ENCODE results near the gene NIM1K.
"Not testable (repeated sequence)": the region's sequence is repeated elsewhere in the genome, so short reads cannot be mapped to it uniquely, and the experiment has no call there.

Gene NIM1K

DNA sequence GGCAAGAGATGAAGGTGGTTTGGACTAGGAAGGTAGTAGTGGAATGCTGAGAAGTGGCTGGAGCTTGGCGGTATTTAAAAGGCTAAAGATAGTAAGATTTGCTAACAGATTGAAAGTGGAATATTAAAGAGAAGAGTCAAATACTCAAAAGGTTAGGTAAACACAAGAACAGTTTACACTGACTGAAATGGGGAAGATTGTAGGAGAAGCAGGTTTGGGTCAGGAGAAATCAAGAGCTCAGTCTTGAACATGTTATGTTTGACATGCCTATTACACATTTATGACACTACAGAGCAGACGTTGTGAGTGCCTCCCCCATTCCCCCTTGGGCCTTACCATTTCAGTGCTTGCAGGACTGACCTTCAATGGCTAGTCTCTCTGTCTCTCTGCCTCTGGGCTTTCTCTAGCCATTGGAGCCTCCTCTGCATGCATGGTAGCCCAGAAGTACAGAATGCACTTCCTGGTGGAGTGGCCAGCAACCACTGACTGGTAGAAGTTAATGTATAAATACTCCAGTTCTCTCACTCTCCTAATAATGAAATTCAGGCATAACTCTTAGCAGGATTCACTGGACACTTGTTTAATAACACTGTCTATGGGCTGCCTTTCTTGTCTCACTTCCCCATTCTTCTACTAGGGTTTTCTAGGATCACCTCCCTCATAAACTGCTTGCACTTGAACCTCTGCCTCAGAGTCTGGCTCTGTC, 64.4 kb downstream of the NIM1K start:
- Histone ChIP-seq H3K4me1 (ENCODE audit: control insufficient read depth in 1 of 2, insufficient read depth in 2 of 2, low read length in 2 of 2) (no peaks in the 10 kb centered on the region), H3K9me3 (ENCODE audit: control insufficient read depth in 1 of 2, low read length in 2 of 2) (no peaks in the 10 kb centered on the region), H3K27ac (ENCODE audit: low read length) (no peak overlapping the region), H3K27me3 (ENCODE audit: low read depth, low read length) (no peaks in the 10 kb centered on the region), H3K4me3 (ENCODE audit: low read depth in 1 of 2, low read length in 2 of 2) (no peak overlapping the region), H3K36me3 (ENCODE audit: control insufficient read depth in 1 of 2, insufficient read depth in 2 of 2, low read length in 2 of 2) (no peaks in the 10 kb centered on the region)

DNA sequence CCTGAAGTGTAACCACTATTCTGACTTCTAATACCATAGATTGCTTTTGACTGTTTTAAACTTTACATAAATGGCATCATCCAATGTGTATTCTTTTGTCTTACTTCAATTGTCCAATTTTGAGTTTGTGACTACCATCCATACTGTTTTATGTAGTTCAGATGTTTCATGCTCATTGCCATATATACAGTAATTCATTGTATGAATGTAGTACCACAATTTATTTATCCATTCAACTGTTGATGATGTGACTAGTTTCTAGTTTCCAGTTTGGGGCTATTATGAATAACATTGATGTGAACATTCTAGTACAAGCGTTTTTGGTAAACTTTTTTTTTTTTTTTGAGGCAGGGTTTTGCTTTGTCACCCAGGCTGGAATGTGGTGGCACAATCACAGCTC, 66.1 kb downstream of the NIM1K start:
- Histone ChIP-seq H3K27me3 (ENCODE audit: low read depth, low read length) (no peaks in the 10 kb centered on the region), H3K9me3 (ENCODE audit: control insufficient read depth in 1 of 2, low read length in 2 of 2) (no peaks in the 10 kb centered on the region), H3K27ac (ENCODE audit: low read length) (no peak overlapping the region), H3K4me3 (ENCODE audit: low read depth in 1 of 2, low read length in 2 of 2) (no peak overlapping the region), H3K4me1 (ENCODE audit: control insufficient read depth in 1 of 2, insufficient read depth in 2 of 2, low read length in 2 of 2) (no peaks in the 10 kb centered on the region), H3K36me3 (ENCODE audit: control insufficient read depth in 1 of 2, insufficient read depth in 2 of 2, low read length in 2 of 2) (no peaks in the 10 kb centered on the region)

DNA sequence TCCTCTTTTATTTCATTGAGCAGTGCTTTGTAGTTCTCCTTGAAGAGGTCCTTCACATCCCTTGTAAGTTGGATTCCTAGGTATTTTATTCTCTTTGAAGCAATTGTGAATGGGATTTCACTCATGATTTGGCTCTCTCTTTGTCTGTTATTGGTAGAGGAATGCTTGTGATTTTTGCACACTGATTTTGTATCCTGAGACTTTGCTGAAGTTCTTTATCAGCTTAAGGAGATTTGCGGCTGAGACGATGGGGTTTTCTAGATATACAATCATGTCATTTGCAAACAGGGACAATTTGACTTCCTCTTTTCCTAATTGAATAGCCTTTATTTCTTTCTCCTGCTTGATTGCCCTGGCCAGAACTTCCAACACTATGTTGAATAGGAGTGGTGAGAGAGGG, 70.2 kb downstream of the NIM1K start:
- H3K36me3 ChIP-seq (ENCODE audit: control insufficient read depth in 1 of 2, insufficient read depth in 2 of 2, low read length in 2 of 2); H3K27ac ChIP-seq (ENCODE audit: low read length); H3K27me3 ChIP-seq (ENCODE audit: low read depth, low read length); H3K4me1 ChIP-seq (ENCODE audit: control insufficient read depth in 1 of 2, insufficient read depth in 2 of 2, low read length in 2 of 2); H3K9me3 ChIP-seq (ENCODE audit: control insufficient read depth in 1 of 2, low read length in 2 of 2); H3K4me3 ChIP-seq (ENCODE audit: low read depth in 1 of 2, low read length in 2 of 2): not testable (repeated sequence)

DNA sequence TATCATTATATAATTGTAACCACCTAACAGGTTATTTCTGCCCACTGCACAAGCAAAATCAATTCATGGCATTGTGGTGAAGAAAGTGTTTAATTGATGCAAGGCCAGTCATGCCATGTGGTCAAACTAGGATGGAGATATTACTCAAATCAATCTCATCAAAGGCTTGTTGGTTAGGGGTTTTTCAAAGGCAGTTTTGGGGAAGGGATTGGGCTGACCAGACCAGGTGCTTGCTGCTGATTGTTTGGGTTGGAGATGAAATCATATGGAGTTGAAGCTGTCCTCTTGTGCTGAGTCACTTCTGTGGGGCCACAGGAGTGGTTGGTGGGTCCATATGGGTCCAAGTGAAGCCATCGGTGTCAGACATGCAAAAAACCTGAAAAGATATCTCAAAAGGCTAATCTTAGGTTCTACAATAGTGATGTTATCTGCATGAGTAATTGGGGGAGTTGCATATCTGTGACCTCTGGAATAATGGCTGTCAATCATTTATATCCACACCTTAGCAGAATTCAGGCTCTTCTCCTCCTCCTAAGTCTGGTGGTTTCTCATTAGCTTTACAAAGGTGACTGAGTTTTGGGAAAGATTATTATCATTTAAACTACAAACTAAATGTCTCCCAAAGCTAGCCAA, 76.3 kb downstream of the NIM1K start:
- H3K27ac ChIP-seq (ENCODE audit: low read length) = no peak overlapping the region

DNA sequence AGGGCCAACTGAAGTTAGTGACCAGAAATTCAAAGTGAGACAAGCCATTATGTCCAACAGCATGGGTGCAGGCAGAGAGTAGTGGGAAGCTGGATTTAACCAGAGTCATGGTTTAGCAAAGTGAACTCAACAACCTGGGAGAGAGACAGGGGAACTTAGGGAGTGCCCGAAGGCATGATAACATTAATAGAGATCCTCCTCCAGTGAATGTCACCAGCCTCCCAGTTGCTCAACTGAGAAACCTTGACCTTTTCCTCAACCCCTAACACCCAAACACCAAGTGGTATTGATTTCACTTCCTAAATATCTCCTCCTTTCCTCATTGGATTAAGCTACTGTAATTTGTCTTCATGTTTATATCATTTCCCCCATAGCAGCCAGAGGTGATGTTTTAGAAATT, 78.6 kb downstream of the NIM1K start:
- H3K27ac ChIP-seq (ENCODE audit: low read length) = no peak overlapping the region
- peaks cover 0 to 10% of the 10 kb centered on the region in 2 donors for H3K9me3 ChIP-seq (ENCODE audit: control insufficient read depth in 1 of 2, low read length in 2 of 2)
- H3K4me3 ChIP-seq (ENCODE audit: low read depth in 1 of 2, low read length in 2 of 2) = no peak overlapping the region
- no peaks in the 10 kb centered on the region for H3K4me1 ChIP-seq (ENCODE audit: control insufficient read depth in 1 of 2, insufficient read depth in 2 of 2, low read length in 2 of 2)
- no peaks in the 10 kb centered on the region for H3K27me3 ChIP-seq (ENCODE audit: low read depth, low read length)
- H3K36me3 ChIP-seq (ENCODE audit: control insufficient read depth in 1 of 2, insufficient read depth in 2 of 2, low read length in 2 of 2) = no peaks in the 10 kb centered on the region

More for the DNA sequence above, 76.3 kb downstream of the NIM1K start:
- no peaks in the 10 kb centered on the region for H3K27me3 ChIP-seq (ENCODE audit: low read depth, low read length)
- H3K4me3 ChIP-seq (ENCODE audit: low read depth in 1 of 2, low read length in 2 of 2) = no peak overlapping the region
- H3K4me1 ChIP-seq (ENCODE audit: control insufficient read depth in 1 of 2, insufficient read depth in 2 of 2, low read length in 2 of 2) = no peaks in the 10 kb centered on the region
- no peaks in the 10 kb centered on the region for H3K36me3 ChIP-seq (ENCODE audit: control insufficient read depth in 1 of 2, insufficient read depth in 2 of 2, low read length in 2 of 2)
- H3K9me3 ChIP-seq (ENCODE audit: control insufficient read depth in 1 of 2, low read length in 2 of 2) = peaks cover 0 to 10% of the 10 kb centered on the region in 2 donors

DNA sequence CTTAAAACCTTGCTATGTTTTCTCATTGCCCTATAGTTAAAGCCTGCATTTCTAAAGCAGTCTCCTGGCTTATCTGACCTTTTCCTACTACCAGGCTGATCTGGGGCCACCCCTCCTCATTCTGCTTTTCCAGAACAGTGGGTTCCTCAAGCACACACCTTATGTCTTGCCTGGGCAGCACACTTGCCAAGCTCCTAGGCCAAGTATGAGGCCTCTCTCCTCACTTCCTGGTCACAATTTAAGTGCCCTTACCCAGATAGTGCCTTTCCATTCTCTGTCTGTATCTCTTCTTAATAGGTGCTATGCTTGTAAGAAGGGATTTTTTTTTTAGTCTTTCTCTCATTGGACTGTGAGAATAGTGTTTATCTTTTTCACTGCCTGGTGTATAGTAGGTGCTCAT, 81.5 kb downstream of the NIM1K start:
- Histone ChIP-seq H3K36me3 (ENCODE audit: control insufficient read depth in 1 of 2, insufficient read depth in 2 of 2, low read length in 2 of 2) (no peaks in the 10 kb centered on the region), H3K4me3 (ENCODE audit: low read depth in 1 of 2, low read length in 2 of 2) (no peak overlapping the region), H3K9me3 (ENCODE audit: control insufficient read depth in 1 of 2, low read length in 2 of 2) (peaks cover 0 to 6% of the 10 kb centered on the region in 2 donors), H3K27me3 (ENCODE audit: low read depth, low read length) (no peaks in the 10 kb centered on the region), H3K4me1 (ENCODE audit: control insufficient read depth in 1 of 2, insufficient read depth in 2 of 2, low read length in 2 of 2) (no peaks in the 10 kb centered on the region), H3K27ac (ENCODE audit: low read length) (no peak overlapping the region)

DNA sequence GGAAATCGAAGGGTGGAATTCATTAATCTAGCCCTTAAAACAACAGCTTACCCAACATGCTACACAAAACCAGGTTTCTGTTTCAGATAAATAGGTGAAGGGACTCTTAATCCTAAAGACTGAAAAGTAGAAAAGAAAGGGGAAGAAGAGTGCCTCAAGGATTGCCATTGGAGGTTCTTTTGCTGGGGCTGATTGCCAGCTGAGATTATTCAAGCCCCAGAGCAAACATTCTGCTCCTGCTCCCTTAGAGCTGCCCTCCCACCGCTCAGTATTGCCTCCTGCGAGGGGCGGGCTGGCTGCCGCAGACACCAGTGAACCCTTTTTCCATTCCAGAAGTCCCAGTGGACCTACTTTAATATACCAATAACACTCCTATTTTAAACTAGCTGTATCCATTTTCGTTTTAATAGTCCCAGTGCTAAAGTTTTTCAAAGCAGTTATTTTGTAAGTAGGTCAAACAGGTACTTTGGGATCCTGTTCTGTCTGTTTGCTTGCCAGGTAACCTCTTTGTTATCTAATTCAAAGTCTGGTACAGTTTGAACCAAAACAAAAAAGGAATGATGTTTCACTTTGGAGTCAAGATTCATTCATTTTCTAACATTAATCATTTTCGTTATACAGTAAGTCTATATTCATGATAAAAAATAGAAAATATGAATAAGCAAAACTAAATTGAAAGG, 82.5 kb downstream of the NIM1K start:
- no peak overlapping the region for H3K27ac ChIP-seq (ENCODE audit: low read length)
- H3K36me3 ChIP-seq (ENCODE audit: control insufficient read depth in 1 of 2, insufficient read depth in 2 of 2, low read length in 2 of 2) = no peaks in the 10 kb centered on the region
- H3K4me3 ChIP-seq (ENCODE audit: low read depth in 1 of 2, low read length in 2 of 2) = no peak overlapping the region
- H3K27me3 ChIP-seq (ENCODE audit: low read depth, low read length) = no peaks in the 10 kb centered on the region
- H3K9me3 ChIP-seq (ENCODE audit: control insufficient read depth in 1 of 2, low read length in 2 of 2) = peaks cover 0 to 6% of the 10 kb centered on the region in 2 donors
- H3K4me1 ChIP-seq (ENCODE audit: control insufficient read depth in 1 of 2, insufficient read depth in 2 of 2, low read length in 2 of 2) = no peaks in the 10 kb centered on the region

DNA sequence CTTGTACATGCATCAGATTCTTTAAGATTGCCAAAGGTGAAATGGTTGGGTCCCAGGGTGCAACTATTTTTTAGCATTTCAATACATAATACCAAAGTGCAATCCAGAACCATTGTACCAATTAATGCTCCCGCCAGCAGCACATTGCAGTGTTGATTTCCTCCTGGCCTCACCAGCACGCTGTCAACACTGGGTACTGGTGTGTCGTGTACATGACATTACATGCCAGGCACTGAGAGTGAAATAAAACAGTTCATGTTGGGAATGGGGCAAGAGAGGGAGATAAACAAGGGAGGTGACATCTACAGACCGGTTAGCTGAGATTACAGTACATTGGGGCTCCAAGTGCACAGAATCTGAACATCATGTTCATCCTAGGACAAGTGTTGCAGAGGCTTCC, 83.4 kb downstream of the NIM1K start:
- Histone ChIP-seq H3K36me3 (ENCODE audit: control insufficient read depth in 1 of 2, insufficient read depth in 2 of 2, low read length in 2 of 2) (no peaks in the 10 kb centered on the region), H3K27ac (ENCODE audit: low read length) (no peak overlapping the region), H3K4me1 (ENCODE audit: control insufficient read depth in 1 of 2, insufficient read depth in 2 of 2, low read length in 2 of 2) (no peaks in the 10 kb centered on the region), H3K9me3 (ENCODE audit: control insufficient read depth in 1 of 2, low read length in 2 of 2) (peaks cover 0 to 2% of the 10 kb centered on the region in 2 donors), H3K4me3 (ENCODE audit: low read depth in 1 of 2, low read length in 2 of 2) (no peak overlapping the region), H3K27me3 (ENCODE audit: low read depth, low read length) (no peaks in the 10 kb centered on the region)

DNA sequence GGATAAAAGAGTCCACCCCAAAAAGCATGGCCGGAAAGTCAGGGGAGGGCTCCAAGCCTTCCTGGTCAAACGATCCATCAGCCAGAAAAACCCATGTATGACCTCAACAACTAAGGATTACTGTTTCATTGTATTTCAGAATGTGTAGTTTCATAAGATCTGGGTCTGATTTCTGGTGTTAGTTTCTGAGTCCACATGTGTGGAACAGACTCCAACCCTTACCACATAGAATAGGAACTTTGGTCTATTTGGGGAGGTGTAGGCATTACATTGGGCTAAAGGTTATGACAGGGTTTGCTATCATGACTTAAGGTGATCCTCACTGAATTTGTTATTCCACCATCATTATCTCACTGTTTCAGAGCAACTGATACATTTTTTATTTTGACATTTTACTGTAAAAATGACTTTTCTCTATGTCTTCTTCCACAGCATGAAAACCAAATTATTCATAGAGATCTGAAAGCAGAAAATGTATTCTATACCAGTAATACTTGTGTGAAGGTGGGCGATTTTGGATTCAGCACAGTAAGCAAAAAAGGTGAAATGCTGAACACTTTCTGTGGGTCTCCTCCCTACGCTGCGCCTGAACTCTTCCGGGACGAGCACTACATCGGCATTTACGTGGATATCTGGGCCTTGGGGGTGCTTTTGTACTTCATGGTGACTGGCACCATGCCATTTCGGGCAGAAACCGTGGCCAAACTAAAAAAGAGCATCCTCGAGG, 87.7 kb downstream of the NIM1K start:
- Histone ChIP-seq H3K9me3 (ENCODE audit: control insufficient read depth in 1 of 2, low read length in 2 of 2) (no peaks in the 10 kb centered on the region), H3K36me3 (ENCODE audit: control insufficient read depth in 1 of 2, insufficient read depth in 2 of 2, low read length in 2 of 2) (no peaks in the 10 kb centered on the region), H3K4me1 (ENCODE audit: control insufficient read depth in 1 of 2, insufficient read depth in 2 of 2, low read length in 2 of 2) (no peaks in the 10 kb centered on the region), H3K27ac (ENCODE audit: low read length) (no peak overlapping the region), H3K27me3 (ENCODE audit: low read depth, low read length) (no peaks in the 10 kb centered on the region), H3K4me3 (ENCODE audit: low read depth in 1 of 2, low read length in 2 of 2) (no peak overlapping the region)

DNA sequence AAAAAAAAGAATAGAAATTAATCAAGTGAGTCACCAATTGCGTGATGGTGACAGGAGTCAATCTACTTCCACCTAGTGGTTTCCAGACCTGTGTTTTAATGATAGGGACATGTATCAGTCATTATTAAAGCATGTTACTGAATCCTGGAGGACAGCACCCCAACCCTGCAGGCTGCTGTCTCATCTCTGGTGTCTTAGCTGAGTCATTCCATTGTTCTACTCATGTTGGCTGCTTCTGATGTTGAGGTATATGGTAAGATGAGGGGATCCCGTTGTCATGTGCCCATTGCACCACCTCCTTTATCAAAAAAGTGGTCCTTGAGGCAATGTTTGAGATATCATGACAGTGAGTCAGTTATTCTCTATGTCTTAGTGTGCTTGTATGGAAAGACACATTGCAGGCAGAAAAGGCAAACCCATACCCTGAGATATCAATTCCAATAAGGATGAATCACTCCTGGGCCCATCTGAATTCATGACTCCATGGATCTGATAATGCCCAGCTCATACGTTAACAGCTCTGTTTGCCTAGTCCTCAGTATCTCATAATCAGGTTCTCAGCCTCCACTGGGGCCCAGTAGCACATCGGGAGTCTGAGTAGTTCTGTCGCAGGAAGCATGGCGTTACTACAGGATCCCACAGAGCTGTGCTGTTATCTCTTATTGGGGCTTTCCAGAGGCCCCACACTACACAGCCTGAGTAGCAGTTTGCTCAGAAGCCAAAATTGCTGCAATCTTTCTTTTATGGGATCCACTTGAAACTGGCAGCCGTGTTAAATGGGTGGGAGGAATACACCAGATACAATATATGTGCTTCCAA, 90.0 kb downstream of the NIM1K start:
- Histone ChIP-seq H3K9me3 (ENCODE audit: control insufficient read depth in 1 of 2, low read length in 2 of 2) (no peaks in the 10 kb centered on the region), H3K27me3 (ENCODE audit: low read depth, low read length) (no peaks in the 10 kb centered on the region), H3K4me1 (ENCODE audit: control insufficient read depth in 1 of 2, insufficient read depth in 2 of 2, low read length in 2 of 2) (no peaks in the 10 kb centered on the region), H3K27ac (ENCODE audit: low read length) (no peak overlapping the region), H3K36me3 (ENCODE audit: control insufficient read depth in 1 of 2, insufficient read depth in 2 of 2, low read length in 2 of 2) (peaks cover under 1 to 2% of the 10 kb centered on the region in 2 donors), H3K4me3 (ENCODE audit: low read depth in 1 of 2, low read length in 2 of 2) (no peak overlapping the region)
